ENCODE data around the gene NKX6-2.

The NKX6-2 gene

GRCh38 chr10:132813001-132813401 lies 27.1 kb upstream of the NKX6-2 start:
- TF ChIP-seq CTCF (IDR thresholded peaks at IDR 0.05): no peak
- no peak overlapping the region for H3K4me2 ChIP-seq (ENCODE audit: low read length)
- H3K79me2 ChIP-seq: no peaks in the 10 kb centered on the region
- H3K9me3 ChIP-seq (ENCODE audit: control insufficient read depth, low read length): no peaks in the 10 kb centered on the region
- no peaks in the 10 kb centered on the region for H3K4me1 ChIP-seq
- H3K36me3 ChIP-seq (ENCODE audit: control insufficient read depth, insufficient read depth, low read length): no peaks in the 10 kb centered on the region
- H3K27me3 ChIP-seq (ENCODE audit: control insufficient read depth, insufficient read depth, low read length): no peaks in the 10 kb centered on the region
- H3K9ac ChIP-seq: no peak overlapping the region
- no peak overlapping the region for H3K4me3 ChIP-seq (ENCODE audit: low read depth, low read length)
- H2AFZ ChIP-seq: no peak overlapping the region
- no peak overlapping the region for H3K27ac ChIP-seq

GRCh38 chr10:132812520-132812919 lies 26.6 kb upstream of the NKX6-2 start:
- H3K36me3 ChIP-seq (ENCODE audit: control insufficient read depth, insufficient read depth, low read length): no peaks in the 10 kb centered on the region
- H3K79me2 ChIP-seq: no peaks in the 10 kb centered on the region
- H3K9ac ChIP-seq: no peak overlapping the region
- no peak overlapping the region for H2AFZ ChIP-seq
- no peak overlapping the region for H3K4me3 ChIP-seq (ENCODE audit: low read depth, low read length)
- no peaks in the 10 kb centered on the region for H3K9me3 ChIP-seq (ENCODE audit: control insufficient read depth, low read length)
- H3K27me3 ChIP-seq (ENCODE audit: control insufficient read depth, insufficient read depth, low read length): no peaks in the 10 kb centered on the region
- no peak for TF ChIP-seq CTCF (IDR thresholded peaks at IDR 0.05)
- no peaks in the 10 kb centered on the region for H3K4me1 ChIP-seq
- H3K4me2 ChIP-seq (ENCODE audit: low read length): no peak overlapping the region
- H3K27ac ChIP-seq: no peak overlapping the region

GRCh38 chr10:132811891-132812481 lies 26.0 kb upstream of the NKX6-2 start:
- no peaks in the 10 kb centered on the region for H3K27me3 ChIP-seq (ENCODE audit: control insufficient read depth, insufficient read depth, low read length)
- H3K9ac ChIP-seq: no peak overlapping the region
- no peaks in the 10 kb centered on the region for H3K36me3 ChIP-seq (ENCODE audit: control insufficient read depth, insufficient read depth, low read length)
- no peak overlapping the region for H2AFZ ChIP-seq
- H3K9me3 ChIP-seq (ENCODE audit: control insufficient read depth, low read length): no peaks in the 10 kb centered on the region
- no peak overlapping the region for H3K4me3 ChIP-seq (ENCODE audit: low read depth, low read length)
- H3K79me2 ChIP-seq: no peaks in the 10 kb centered on the region
- no peaks in the 10 kb centered on the region for H3K4me1 ChIP-seq
- TF ChIP-seq CTCF (IDR thresholded peaks at IDR 0.05): no peak
- H3K27ac ChIP-seq: no peak overlapping the region
- no peak overlapping the region for H3K4me2 ChIP-seq (ENCODE audit: low read length)

- Histone ChIP-seq H2AFZ (no peak overlapping the region), H3K9me3 (ENCODE audit: control insufficient read depth, low read length) (no peaks in the 10 kb centered on the region), H3K36me3 (ENCODE audit: control insufficient read depth, insufficient read depth, low read length) (no peaks in the 10 kb centered on the region), H3K4me1 (no peaks in the 10 kb centered on the region), H3K79me2 (no peaks in the 10 kb centered on the region), H3K9ac (no peak overlapping the region), H3K27ac (no peak overlapping the region), H3K27me3 (ENCODE audit: control insufficient read depth, insufficient read depth, low read length) (no peaks in the 10 kb centered on the region), H3K4me3 (ENCODE audit: low read depth, low read length) (no peak overlapping the region), H3K4me2 (ENCODE audit: low read length) (no peak overlapping the region)
- no peak for TF ChIP-seq CTCF (IDR thresholded peaks at IDR 0.05)
These were observed 25.1 kb upstream of the NKX6-2 start for GRCh38 chr10:132810807-132811700.

Data from parathyroid adenoma (tissue), 2 donors.